GM18526 (cell line): ENCODE results near the gene RARRES1.
A peak's percentile ranks its signal among the peaks of the same experiment; 100 is the strongest.

Experiments
- POLR2A ChIP-seq: IDR thresholded peaks from 3 replicates; pipeline ENCODE4 v1.6.1; 2011; ENCODE audit not compliant: insufficient read length; ENCODE audit errors: extremely low read depth

Gene RARRES1

GRCh38 chr3:158683230-158683962, 48.9 kb downstream of the RARRES1 start:
- no peak for TF ChIP-seq POLR2A

DNA sequence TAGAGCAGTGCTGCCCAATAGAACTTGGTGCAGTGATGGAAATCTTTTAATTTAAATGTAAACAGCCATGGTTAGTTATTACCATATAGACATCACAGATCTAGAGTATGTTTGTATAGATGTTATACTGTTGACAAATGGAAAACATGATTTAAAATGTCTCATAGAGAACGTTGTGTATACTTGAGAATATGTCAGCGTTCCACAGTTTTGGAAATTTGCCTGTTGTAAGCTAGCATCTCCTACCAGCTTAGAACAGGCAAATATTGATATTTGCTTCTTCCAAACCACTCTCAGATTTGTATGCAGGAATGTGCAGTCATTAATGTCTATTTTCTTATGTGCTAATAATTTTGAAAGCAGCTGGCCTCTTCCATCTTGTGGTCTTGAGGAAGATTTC, 51.4 kb downstream of the RARRES1 start:
- TF ChIP-seq POLR2A, result no peak

GRCh38 chr3:158679547-158680000, 52.7 kb downstream of the RARRES1 start:
- no peak for TF ChIP-seq POLR2A

DNA sequence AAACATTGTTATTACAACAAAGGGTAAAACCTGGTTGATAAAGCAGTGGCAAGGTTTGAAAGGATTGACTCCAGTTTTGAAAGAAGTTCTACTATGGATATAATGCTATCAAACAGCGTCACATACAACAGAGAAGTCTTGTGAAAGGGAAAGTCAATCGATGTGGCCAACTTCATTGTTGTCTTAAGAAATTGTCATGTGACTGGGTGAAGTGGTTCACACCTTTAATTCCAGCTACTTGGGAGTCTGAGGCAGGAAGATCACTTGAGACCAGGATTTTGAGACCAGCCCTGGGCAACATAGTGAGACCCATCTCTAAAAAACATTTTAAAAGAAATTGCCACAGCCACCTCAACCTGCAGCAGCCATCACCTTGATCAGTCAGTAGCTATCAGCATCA, 53.6 kb downstream of the RARRES1 start:
- TF ChIP-seq POLR2A, result no peak

DNA sequence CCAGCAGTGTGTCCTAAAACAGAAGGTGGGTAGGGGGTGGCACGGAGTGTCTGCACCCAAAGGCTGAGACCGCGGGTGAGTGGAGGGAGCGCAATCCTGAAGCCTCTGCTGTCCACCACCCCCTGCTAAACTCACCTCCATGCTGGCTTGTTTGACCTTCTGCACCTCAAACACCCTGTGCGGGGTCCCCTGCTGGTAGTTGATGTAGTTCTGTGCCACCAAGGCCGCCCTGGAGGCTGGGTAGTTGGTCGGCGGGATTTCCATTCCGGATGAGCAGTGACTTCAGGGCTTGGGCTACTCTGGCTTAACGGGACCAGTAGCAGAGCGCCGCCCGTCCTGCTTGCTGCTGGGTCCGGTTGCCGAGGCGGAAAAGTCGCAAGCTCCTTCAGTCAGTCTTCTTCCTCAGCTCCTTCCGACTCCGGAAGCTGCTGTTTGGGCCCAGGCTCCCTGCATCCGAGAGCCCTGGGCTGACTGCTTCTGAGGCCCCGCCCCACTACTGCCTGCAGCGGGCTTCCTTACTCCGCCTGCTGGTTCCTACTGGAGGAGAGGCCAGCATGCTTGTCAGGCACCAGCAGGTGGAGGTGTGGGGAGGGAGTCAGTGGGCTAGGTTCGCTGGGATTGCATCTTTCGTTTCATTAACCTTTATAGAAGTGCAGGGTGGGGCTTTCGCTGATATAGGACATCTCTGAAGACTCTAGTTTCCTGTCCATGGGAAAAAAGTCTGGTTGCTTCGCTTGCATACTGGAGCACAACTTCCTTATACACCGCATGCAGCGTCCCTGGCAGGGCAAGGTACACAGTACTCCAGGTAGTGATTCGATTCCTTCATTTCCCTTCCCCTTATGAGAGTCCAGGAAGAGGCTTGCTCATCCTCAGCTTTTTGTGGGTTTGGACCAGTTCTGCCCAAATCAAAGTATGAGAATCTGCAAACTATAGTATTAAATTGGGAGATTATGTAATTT, 59.8 kb downstream of the RARRES1 start, which contains the start of gene LXN:
Gene LXN (minus strand): TSS at position 434 of the 962 bp plus-strand sequence. CDS start 170 bp downstream, at position 264.
- TF ChIP-seq POLR2A, result peak; percentile 70

GRCh38 chr3:158671821-158672214, 60.4 kb downstream of the RARRES1 start:
- no peak for TF ChIP-seq POLR2A

DNA sequence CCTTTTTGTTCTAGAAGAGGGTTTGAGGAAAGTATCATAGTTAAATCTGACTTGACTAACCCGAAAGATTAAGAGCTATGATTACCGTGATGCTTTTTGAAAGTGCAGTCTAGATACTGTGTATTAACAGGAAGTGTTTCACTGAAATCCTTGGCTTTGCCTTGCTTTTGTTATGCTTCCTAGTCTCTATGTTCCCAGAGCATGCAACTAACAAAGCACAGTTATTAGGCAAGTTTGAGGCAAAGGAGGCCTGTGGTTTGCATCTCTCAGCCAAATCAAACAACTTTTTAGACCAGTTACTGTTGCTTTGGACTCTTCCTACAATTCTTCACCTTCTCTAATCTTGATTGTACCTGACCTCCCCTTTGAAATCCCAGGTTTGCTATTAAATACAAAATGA, 63.8 kb downstream of the RARRES1 start:
- TF ChIP-seq POLR2A, result no peak

DNA sequence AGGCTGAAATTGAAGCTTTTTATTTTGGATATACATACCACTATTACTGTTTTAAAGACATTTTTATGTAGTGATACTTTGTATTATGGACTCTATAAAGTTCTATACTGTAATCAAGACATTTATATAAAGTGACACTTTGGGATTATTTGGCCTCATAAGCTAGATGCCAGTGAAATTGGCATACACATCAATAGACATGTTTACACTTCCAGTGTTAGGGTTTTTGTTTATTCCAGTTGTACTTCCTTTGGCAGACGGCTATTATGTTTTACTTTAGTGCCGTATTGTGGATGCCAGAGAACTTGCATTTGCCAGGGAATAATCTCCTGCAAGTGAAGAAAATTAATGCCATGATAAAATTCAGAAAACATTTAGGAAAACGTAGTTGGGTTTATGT, 65.8 kb downstream of the RARRES1 start:
- no peak for TF ChIP-seq POLR2A

GRCh38 chr3:158663832-158664231, 68.4 kb downstream of the RARRES1 start:
- no peak for TF ChIP-seq POLR2A

- TF ChIP-seq POLR2A, result no peak
Measured at GRCh38 chr3:158663246-158663645, 69.0 kb downstream of the RARRES1 start.

DNA sequence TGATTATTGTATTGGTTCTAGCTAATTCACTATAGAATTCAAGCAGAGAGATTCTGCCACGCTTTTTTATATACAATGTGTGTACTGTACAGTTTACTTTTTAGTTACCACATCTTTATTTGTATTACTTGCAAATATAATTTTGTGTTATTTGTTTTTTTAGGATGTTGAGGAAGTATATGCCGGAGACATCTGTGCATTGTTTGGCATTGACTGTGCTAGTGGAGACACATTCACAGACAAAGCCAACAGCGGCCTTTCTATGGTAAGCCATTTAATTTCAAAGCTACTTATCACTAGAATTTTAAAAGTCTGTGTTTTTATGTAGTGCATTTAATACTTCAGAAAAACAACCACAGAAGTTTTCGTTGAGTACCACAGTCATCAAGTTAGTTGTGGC, 71.5 kb downstream of the RARRES1 start:
- no peak for TF ChIP-seq POLR2A

- no peak for TF ChIP-seq POLR2A
Measured at GRCh38 chr3:158659454-158660237, 72.6 kb downstream of the RARRES1 start.

DNA sequence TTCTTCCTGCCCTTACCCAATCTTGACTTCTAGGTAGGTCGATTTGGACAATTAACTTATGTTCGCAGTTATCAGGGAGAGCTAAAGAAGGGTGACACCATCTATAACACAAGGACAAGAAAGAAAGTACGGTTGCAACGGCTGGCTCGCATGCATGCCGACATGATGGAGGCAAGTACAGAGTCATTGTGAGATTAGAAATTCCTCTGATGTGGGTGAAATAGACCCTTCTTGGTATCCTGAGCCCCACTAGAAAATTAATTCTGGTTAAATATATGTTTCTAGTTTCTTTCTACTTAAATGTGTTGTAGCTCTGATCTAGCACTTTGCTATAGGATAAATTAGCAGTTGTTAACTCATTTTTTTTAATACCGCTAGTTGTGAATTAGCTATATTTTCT, 73.4 kb downstream of the RARRES1 start:
- no peak for TF ChIP-seq POLR2A

DNA sequence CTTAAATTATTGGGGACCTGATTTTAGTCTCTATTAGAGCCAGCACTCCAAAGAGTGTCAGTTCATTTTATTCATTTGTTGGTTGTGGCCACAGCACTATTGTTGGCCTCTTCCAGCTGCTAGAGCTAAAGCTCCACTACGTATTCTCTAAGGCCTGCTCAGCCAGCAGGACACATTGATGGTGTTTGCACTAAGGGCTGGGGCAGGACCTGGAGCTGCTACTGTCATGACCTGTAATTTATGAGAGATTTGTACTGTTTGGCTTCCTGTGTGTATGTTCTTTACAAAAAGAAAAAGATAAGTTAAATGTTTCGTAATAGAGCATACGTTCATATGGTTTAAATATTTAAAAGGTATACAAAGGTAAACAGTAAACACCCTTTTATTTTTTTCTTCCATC, 79.8 kb downstream of the RARRES1 start:
- TF ChIP-seq POLR2A, result no peak

GRCh38 chr3:158651192-158651591, 81.1 kb downstream of the RARRES1 start:
- TF ChIP-seq POLR2A, result no peak
